Dermis blood vessel endothelial cell (primary cell): ENCODE measurements around the gene MYLIP. TPM values are rescaled to one million over a fixed set of nuclear protein-coding genes. Genes with fewer than 3 reads are reported as not detected.

ENCODE experiments used
- DNase-seq: peaks from one replicate; pipeline ENCODE4 v3.0.0; 2010
- total RNA-seq: library from RNA; depleted of rRNA; stranded (reverse); fragments of >200 nt; gene quantifications from 2 replicates; pipeline ENCODE4 v1.2.3, GENCODE V29; 2014

The MYLIP gene
- total RNA-seq, 1 donor from 2014 or later = 54.8 TPM

DNA sequence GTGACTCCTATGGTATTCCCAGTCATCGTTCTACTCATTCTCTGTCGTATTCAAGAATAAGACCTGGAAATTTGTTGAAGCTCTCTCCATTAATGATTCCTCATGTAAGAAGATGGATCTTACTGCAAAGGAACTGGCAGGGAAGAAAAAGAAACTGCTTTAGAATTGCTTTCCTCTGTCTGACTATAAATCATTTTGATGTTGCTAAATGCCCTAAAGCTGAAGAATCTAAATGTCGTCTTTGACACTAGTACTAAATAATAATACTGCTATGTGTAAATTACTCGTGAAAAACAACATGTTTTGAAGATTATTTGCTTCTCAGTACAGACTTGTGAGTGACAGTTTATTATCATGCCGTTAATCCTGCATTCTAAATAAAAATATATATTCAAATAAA, 20.5 kb upstream of the MYLIP start:
- DNase-seq = no peak

- no peak for DNase-seq
Observed at GRCh38 chr6:16108921-16109658, 19.8 kb upstream of the MYLIP start.

DNA sequence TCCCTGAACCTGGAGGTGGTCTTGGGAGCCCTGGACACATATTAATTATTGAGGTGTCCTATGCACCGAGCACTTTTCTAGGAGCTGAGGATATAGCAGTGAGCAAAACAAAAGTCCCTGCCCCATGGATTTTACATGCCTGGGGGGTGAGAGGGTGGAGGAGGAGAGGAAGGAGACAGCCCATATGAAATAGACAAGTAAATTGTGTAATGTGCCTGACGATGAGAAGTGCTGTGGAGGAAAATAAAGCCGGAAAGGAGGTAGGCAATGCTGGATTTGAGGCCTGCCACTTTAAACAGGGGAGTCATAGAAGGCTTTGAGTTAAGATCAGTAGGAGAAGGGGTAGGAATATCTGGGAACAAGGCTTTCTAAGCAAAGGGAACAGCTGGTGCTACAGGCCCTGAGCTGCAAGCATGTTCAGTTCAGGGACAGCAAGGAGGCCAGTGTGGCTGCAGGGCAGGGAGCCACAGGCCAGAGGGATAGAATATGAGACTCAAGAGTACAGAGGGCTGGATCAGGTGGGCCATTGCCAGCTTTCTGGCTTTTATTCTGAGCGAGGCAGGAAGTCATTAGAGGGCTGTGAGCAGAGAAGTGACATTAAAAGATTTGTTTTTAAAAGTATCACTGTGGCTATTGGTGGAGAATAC, 19.1 kb upstream of the MYLIP start:
- no peak for DNase-seq

DNA sequence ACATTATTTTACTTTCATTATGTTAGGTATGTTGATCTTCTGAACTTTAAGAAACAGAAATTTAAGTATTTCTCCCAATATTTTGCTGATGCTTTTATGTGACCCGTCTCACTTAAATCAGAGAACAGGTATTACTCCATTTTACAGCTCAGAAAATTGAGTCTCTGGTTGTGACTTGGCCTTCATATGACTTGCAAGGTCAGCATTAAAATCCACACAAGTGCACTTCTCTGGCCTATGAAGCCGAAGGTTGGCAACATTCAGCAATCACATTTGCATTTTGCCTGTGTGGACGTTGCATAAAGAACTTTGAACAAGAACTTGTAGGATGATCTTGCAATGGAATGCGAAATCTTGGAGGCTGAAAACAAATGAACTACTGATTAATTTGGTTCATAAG, 10.1 kb upstream of the MYLIP start:
- no peak for DNase-seq

GRCh38 chr6:16121339-16121738, 7.5 kb upstream of the MYLIP start:
- DNase-seq = no peak

- no peak for DNase-seq
Observed at GRCh38 chr6:16122197-16122596, 6.7 kb upstream of the MYLIP start.

DNA sequence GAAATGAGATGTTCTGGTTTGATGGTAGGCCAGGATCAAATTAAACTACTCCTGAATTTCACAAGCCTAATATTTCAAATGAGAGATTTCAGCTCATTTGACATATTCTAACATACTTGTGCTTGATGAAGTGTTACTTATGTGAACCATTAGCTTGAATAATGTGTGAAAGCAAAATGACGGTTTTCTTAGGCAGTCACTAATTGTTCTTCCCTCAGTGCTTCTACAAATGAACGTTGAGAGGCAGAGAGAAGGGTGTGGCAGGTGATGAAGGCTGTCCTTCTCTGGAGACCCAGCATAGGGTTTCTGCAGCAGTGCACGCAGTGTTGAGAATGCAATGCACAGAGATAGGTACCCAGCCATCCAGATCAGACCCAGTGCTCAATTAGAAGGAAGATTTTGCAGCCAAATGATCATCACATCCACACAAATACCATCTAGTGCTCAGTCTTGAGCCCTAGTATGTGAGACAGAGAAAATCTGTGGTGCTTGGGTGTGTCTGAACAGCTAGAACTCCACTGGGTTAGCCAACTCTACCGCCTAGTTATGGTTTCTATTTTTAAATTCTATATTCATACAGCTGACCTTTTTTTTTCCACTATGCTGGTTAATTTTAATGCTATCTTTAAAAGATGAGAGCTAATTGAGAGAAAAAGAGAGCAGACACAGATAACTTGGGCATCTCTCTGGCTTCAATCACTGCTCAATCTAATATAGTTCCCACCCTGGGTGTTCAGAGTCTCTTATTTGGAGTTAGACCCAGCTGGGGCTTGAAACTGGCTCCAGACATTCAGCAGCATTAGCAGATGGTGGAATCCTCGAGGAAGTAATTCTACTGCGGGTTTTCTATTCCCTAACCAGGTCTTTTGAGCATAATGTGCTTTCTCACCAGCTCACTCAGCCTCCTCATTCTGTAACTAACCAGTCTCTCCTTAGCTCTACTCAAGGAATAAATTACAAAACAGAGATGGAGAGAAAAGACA, 4.4 kb upstream of the MYLIP start:
- no peak for DNase-seq

DNA sequence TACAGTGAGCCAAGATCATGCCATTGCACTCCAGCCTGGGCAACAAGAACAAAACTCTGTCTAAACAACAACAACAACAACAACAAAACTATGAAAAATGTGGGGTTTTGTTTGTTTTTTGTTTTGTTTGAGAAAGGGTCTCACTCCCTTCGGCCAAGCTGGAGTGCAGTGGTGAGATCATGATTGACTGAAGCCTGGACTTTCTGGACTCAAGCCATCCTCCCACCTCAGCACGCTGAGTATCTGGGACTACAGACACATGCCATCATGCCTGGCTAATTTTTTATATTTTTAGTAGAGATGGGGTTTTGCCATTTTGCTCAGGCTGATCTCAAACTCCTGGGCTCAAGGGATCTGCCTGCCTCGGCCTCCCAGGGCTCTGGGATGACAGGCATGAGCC, 2.8 kb upstream of the MYLIP start:
- no peak for DNase-seq

- DNase-seq = no peak
Observed at GRCh38 chr6:16126861-16127260, 2.0 kb upstream of the MYLIP start.

DNA sequence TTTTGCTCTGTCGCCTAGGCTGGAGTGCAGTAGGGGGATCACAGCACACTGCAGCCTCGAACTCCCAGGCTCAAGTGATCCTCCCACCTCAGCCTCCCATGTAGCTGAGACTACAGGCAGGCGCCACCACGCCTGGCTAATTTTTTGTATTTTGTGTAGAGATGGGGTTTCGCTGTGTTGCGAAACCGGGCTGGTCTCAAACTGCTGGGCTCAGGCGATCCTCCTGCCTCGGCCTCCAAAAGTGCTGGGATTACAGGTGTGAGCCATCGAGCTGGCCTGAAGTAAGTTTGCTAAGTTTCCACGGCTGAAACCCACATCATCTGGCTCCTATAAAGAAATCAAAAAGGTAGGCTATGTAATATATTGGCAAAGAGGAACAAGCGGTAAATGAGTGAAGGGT, 1.4 kb upstream of the MYLIP start:
- no peak for DNase-seq

- DNase-seq = peak; percentile 48
Observed at GRCh38 chr6:16129623-16130401, 926 bp downstream of the MYLIP start.

DNA sequence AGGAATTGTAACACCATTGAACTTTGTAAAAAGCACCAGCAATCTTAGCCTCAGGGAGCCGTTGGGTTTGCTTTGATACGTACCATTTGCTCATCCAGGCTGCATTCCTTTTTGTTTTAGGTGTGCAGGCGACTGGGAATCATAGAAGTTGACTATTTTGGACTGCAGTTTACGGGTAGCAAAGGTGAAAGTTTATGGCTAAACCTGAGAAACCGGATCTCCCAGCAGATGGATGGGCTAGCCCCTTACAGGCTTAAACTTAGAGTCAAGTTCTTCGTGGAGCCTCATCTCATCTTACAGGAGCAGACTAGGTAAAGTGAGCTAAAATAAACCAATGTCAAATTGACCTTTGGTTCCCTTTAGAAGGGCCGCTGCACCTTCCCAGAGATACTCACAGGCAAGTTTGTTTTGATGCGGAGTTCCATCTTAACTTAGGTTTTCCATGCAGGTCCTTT, 1.6 kb downstream of the MYLIP start:
- peak; percentile 19 for DNase-seq

GRCh38 chr6:16130932-16131387, 2.1 kb downstream of the MYLIP start:
- peak; percentile 81 for DNase-seq

GRCh38 chr6:16132909-16133308, 4.0 kb downstream of the MYLIP start:
- no peak for DNase-seq

GRCh38 chr6:16134430-16134829, 5.5 kb downstream of the MYLIP start:
- DNase-seq = no peak

DNA sequence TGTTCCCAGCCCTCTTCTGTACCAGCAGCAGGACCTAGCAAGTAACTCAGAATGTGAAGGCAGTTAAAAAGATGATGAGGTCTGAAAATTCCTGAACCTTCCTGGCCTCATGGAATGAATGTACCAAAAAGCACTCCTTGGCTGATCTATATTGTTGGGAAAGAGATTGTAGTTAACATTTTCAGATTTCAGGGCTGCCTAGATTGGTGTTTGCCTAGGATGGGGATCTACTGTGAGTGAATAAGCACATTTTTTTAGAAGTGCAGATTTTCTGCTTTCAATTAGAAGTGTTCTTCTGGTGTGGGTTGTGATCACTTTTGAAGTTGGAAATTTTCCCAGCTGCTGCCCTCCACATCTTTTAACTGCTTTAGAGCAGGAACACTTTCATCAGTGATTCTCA, 6.2 kb downstream of the MYLIP start:
- DNase-seq = no peak

- no peak for DNase-seq
Observed at GRCh38 chr6:16136091-16136490, 7.2 kb downstream of the MYLIP start.

- DNase-seq = peak; percentile 48
Observed at GRCh38 chr6:16136621-16137450, 8.0 kb downstream of the MYLIP start.

- no peak for DNase-seq
Observed at GRCh38 chr6:16137451-16137801, 8.5 kb downstream of the MYLIP start.

GRCh38 chr6:16139556-16139955, 10.7 kb downstream of the MYLIP start:
- DNase-seq = no peak

DNA sequence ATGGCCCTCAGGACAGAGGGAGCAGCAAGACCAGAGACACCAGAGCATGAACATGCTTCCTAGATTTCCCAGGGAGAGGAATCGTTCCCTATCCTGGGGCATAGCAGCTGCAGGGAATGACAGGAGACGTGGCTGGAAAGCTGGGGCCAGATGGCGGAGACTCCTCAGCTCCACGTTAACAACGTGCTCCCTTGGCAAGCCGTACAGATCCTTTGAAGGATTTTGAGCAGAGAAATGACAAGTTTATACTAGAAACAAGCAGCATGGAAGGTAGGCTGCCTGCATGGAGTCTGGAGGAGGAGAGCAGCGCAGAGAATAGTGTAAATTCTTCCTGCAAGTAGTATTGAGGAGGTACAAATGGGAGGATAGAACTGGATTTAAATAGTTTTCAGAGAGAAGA, 11.7 kb downstream of the MYLIP start:
- DNase-seq = no peak
